ENCODE data around the gene SEC14L3. TPM values are rescaled to one million over a fixed set of nuclear protein-coding genes. Genes with fewer than 3 reads are reported as not detected.
A peak's percentile ranks its signal among the peaks of the same experiment; 100 is the strongest.
"Not testable (repeated sequence)": the region's sequence is repeated elsewhere in the genome, so short reads cannot be mapped to it uniquely, and the experiment has no call there.

SEC14L3 gene
- total RNA-seq, 2 donors from 2014 or later, result not detected

GRCh38 chr22:30452861-30453260 lies 19.0 kb downstream of the SEC14L3 start:
- H3K27me3 ChIP-seq, result no peaks in the 10 kb centered on the region
- no peaks in the 10 kb centered on the region for H3K4me1 ChIP-seq
- TF ChIP-seq CTCF (IDR thresholded peaks at IDR 0.05), result no peak
- no peaks in the 10 kb centered on the region for H3K9me3 ChIP-seq
- no peak overlapping the region for H3K4me3 ChIP-seq
- H3K27ac ChIP-seq, result no peak overlapping the region
- DNase-seq (ENCODE audit: low spot score), result no peak
- H3K36me3 ChIP-seq, result no peaks in the 10 kb centered on the region

- H3K4me3 ChIP-seq, result not testable (repeated sequence)
Observed at GRCh38 chr22:30451488-30451887, 20.3 kb downstream of the SEC14L3 start.

GRCh38 chr22:30447656-30448055 lies 24.2 kb downstream of the SEC14L3 start:
- H3K4me3 ChIP-seq, result no peak overlapping the region
- no peaks in the 10 kb centered on the region for H3K27me3 ChIP-seq
- no peaks in the 10 kb centered on the region for H3K36me3 ChIP-seq
- TF ChIP-seq CTCF (IDR thresholded peaks at IDR 0.05), result no peak
- H3K4me1 ChIP-seq, result no peaks in the 10 kb centered on the region
- H3K27ac ChIP-seq, result no peak overlapping the region
- no peak for DNase-seq (ENCODE audit: low spot score)
- H3K9me3 ChIP-seq, result no peaks in the 10 kb centered on the region

More at GRCh38 chr22:30451488-30451887, 20.3 kb downstream of the SEC14L3 start:
- H3K4me1 ChIP-seq; H3K36me3 ChIP-seq; H3K27me3 ChIP-seq; DNase-seq (ENCODE audit: low spot score); H3K27ac ChIP-seq; H3K9me3 ChIP-seq: not testable (repeated sequence)

- Histone ChIP-seq H3K27me3 (no peaks in the 10 kb centered on the region), H3K9me3 (no peaks in the 10 kb centered on the region), H3K36me3 (no peaks in the 10 kb centered on the region), H3K4me1 (no peaks in the 10 kb centered on the region), H3K27ac (no peak overlapping the region), H3K4me3 (no peak overlapping the region)
- TF ChIP-seq CTCF (IDR thresholded peaks at IDR 0.05), result no peak
- DNase-seq (ENCODE audit: low spot score), result no peak
Observed at GRCh38 chr22:30445438-30446145, 26.2 kb downstream of the SEC14L3 start.

GRCh38 chr22:30444632-30445437 lies 27.0 kb downstream of the SEC14L3 start:
- peak; percentile 22 to 80 for TF ChIP-seq CTCF (IDR thresholded peaks at IDR 0.05)
- DNase-seq (ENCODE audit: low spot score), result no peak
- Histone ChIP-seq H3K36me3 (no peaks in the 10 kb centered on the region), H3K9me3 (no peaks in the 10 kb centered on the region), H3K27me3 (no peaks in the 10 kb centered on the region), H3K4me1 (no peaks in the 10 kb centered on the region), H3K27ac (no peak overlapping the region), H3K4me3 (no peak overlapping the region)

- Histone ChIP-seq H3K27me3 (no peaks in the 10 kb centered on the region), H3K27ac (no peak overlapping the region)
- TF ChIP-seq CTCF (IDR thresholded peaks at IDR 0.05), result no peak
Observed at GRCh38 chr22:30441088-30441487, 30.7 kb downstream of the SEC14L3 start.

More at GRCh38 chr22:30441088-30441487, 30.7 kb downstream of the SEC14L3 start:
- no peak for DNase-seq (ENCODE audit: low spot score)
- Histone ChIP-seq H3K9me3 (no peaks in the 10 kb centered on the region), H3K4me3 (no peak overlapping the region), H3K36me3 (no peaks in the 10 kb centered on the region), H3K4me1 (no peaks in the 10 kb centered on the region)

Data from right atrium auricular region (tissue), 2 donors.